Activated effector memory CD4-positive, alpha-beta T cell treated with Interleukin-2 at 50 U/mL for 16 hours (primary cell): ENCODE measurements around the gene PDE8B.

Experiments
- DNase-seq: peaks from one replicate; pipeline ENCODE4 v3.0.0-alpha.2; 2020

The PDE8B gene

GRCh38 chr5:77192441-77193050 is 17.9 kb upstream of the PDE8B start:
- no peak for DNase-seq

- DNase-seq = no peak
Measured at GRCh38 chr5:77194762-77195161, 15.7 kb upstream of the PDE8B start.

DNA sequence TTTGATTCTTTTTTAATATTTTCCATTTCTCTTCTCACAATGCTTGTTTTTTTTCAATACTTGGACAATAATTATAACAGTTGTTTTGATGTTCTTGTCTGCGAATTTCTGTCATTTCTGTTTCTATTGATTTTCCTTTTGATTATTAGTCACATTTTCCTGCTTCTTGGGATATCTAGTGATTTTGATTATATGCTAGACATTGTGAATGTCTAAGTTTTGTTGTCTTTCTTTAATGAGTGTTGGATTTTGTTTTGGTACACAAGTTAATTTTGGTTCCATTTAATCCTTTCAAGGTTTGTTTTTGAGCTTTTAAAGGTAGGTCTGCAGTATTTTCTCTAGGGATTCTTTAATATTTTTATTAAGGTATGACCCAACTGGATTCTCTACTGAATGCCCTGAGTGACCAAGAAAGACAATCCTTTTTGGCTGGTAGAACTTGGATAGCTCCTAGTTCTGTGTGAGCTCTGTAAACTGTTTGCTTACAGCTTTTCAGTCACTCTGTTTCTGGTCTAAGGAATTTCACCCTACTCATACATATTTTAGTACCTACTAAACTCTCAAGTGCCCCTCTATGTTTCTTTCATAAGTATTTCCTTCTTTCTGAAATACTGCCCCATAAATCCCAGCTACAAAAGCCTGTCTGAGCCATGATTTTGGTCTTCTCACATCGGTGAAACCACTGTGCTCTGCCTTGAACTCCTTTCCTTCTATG is 12.5 kb upstream of the PDE8B start:
- no peak for DNase-seq

DNA sequence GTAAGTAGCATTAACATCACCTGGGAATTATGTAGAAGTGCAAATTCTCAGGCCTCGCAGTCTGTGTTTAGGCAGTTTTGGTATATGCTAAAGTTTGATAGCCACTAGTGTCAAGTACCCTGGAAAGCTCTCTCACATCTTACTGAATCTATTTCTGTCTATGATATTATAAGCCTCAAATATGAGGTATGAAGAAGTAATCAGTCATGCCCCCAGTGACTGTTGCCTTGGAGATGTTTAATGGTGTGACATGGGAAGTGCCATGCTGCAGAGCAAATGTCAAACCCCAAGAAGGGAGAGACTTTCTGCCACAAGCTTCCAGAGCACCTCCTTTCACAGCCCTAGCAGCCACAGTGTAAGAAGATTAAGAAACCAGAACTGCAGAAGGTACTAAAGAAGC is 9.8 kb upstream of the PDE8B start:
- no peak for DNase-seq

DNA sequence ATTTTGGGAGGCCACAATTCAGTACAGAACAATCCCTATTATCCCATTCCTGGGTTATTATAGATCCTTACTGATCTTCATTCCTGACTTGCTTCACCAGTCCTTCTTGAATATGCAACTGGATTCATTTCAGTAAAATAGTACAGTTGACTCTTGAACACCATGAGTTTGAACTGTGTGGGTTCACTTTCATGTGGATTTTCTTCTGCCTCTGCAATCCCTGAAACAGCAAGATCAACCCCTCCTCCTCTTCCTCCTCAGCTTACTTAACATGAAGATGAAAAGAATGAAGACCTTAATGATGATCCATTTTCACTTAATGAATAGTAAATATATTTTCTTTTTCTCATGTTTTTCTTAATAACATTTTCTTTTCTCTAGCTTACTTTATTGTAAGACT is 8.3 kb upstream of the PDE8B start:
- no peak for DNase-seq

DNA sequence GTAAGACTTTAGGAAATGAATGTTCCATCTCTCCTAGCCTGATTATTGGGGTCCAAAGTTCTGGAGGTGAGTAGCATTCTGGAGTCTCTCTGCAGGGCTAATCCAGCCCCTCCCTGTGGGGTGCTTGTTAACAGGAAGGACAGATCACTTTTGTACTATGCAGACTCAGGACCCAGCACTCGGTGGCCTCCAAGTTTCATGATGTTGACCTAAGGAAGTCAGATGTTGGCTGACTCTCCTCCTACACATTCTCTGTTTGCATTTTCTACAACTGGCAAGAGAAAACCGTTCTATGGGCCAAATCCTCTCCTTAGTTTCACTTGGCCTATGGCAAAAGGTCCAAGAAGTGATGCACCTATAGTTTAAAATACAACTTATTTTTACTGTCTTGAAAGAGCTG is 5.5 kb upstream of the PDE8B start:
- no peak for DNase-seq

- no peak for DNase-seq
Measured at GRCh38 chr5:77208507-77209163, 1.8 kb upstream of the PDE8B start.

GRCh38 chr5:77209495-77210090 is 887 bp upstream of the PDE8B start:
- DNase-seq = no peak

- DNase-seq = no peak
Measured at GRCh38 chr5:77210964-77211690, 647 bp downstream of the PDE8B start.

DNA sequence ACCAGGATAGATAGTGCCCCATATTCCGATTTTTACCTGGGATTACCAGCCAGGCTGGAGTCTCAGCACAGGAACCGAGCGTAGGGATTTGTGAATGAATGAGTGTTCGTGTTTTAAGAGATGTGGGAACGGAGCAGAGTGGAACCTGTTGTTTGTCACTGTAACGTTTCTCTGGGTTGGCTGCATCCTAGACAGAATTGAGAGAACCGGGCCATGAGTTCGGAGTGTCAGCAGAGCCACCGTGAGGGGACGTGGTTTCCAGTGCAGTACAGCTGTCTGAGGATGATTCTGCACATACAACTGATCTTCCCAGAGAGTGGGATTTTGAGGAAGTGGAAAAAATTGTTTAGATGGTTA is 1.2 kb downstream of the PDE8B start:
- no peak for DNase-seq

GRCh38 chr5:77213601-77214000 is 3.1 kb downstream of the PDE8B start:
- DNase-seq = no peak

GRCh38 chr5:77214151-77214550 is 3.7 kb downstream of the PDE8B start:
- DNase-seq = no peak

DNA sequence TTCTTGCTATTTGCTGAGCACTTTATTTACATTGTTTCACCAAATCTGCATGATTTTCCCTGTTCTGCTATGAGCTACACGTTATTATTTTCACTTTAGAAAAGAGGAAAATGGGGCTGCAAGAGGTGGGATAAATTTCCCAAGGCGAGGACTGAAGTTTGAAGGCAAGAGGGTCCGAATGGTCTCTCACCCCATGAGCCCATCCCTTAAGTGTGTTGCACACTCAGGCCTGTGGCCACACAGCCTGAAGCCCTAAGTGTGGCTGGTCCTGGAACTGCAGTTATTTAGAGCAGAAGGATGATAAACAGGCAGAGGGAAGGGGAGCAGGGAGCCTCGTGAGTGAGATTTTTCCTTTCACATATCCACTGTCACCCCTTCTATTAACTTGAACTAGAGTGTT is 7.8 kb downstream of the PDE8B start:
- no peak for DNase-seq

DNA sequence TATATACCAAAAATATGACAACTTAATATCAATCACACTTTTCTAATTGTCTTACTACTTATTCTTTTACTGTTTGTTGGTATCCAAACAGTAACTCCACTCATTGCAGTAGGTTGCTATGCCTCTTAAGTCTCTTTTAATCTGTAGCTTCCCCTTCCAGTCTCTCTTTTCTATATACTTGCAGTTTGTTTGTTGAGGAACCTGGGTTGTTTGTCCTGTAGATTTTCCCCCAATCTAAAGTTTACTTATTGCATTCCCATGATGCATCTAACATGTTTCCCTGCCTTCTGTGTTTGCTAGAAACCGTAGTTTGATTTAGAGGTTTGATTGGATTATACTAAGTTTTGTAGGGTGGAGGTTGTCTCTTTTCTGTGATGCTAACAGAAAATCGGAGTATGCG is 10.6 kb downstream of the PDE8B start:
- no peak for DNase-seq

DNA sequence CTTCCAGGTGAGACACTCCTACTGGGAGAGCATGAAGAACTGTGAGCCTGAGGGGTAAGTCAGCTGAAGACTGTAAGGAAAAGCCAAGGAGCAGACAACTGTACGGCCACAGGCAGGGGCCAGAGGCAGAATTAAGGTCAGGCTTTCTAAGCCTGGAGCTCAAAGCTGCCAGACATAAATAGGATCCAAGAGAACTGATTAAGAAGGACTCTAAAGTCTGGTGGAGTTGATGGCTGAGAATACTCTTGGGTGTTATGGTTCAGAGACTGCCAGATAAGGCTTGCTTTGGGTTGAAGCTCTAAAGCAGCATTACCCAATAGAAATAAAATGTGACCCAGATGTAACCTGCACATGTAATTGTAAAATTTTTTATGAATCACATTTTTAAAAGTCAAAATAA is 12.2 kb downstream of the PDE8B start:
- no peak for DNase-seq

- no peak for DNase-seq
Measured at GRCh38 chr5:77223653-77224052, 13.2 kb downstream of the PDE8B start.

GRCh38 chr5:77224672-77225355 is 14.3 kb downstream of the PDE8B start:
- no peak for DNase-seq

DNA sequence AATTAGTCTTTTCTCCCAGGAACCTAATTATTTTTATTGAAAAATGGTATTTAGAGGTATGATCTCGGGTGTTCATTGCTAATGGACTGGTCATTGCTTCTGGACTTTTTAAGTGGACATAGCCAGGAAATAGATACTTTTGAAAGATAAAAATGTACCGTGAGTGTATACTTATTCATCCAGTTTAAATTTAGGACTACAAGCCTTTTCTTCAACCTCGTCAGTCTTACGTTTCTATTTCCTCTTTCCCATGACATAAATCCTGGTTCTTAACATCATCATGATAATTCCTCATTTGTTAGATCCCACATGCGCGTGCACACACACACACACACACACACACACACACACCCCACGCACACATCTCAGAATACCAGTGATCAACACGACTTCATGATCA is 15.1 kb downstream of the PDE8B start:
- no peak for DNase-seq

GRCh38 chr5:77229887-77230286 is 19.4 kb downstream of the PDE8B start:
- no peak for DNase-seq

DNA sequence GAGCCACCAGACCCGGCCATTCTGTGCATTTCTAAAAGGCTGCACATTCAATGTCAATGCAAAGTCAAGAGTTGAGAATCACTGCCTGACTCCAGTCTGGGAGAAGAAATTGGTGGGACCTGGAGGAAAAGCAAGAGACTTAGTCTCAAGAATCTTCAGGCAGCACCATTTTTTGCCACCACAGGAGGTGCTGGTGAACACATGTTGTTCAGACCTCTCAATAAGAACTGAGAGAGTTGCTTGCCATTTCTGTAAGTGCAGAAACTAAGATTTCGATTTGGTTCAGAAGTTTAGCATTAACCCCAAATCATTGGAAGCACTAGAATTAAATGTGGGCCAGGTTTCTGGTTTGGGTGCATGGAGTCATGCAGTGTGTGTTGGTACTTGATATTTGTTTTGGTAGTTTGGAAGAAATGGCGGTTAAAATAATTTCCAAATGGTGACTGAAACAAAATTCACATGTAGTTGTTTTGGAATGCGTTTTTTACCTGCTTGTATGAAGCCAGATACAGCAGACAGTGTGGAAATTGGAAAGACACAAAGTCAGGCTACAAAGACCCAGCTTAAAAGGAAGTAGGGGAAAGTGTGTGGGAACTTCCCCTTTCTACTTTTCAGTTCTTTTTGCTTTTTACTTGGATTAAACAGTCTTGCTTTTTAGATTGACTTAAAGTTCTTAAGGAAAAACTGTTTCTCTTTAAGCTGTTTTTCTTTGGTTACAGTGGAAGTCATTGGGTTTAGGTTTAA is 20.4 kb downstream of the PDE8B start:
- no peak for DNase-seq

DNA sequence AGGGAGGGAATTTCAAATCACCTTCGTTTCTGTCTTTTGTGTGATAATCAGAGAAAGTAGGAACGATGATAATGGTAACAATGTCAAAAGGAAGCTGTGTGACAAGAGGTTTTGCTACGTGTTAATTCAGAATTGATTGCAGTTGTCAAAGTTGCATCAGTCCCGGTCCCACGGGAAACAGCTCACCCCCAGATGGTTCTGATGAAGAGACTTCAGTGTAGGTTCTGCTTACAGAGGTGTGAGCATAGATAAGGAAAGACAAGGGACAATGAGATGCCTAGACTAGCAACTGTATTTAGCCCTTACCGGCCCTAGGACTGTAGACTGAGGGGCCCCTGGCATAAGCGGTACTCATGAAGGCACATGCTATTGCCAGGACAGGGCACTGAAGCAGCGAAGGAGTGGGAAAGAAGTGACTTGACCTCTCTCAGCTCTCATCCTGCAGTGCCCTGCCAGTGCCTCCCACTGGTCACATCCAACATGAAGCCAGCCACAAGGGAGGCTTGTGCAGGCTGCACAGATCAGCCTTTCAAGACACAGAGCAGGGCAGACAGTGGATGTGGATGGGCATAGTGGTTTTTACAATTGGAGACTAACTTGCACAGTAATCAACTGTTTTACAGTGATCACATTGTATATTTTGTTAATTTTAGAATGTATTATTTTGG is 21.1 kb downstream of the PDE8B start:
- no peak for DNase-seq
